Trophoblast cell (in vitro differentiated cells and primary cell): Measurements from ENCODE around the gene MYH10.

Source experiments
- DNase-seq, 2 donors: peaks; one replicate each; pipeline ENCODE4 v3.0.0-alpha.2; 2016
- H2AFZ ChIP-seq: 2 replicates; pipeline ENCODE4 v1.6.1; 2013; ENCODE audit warnings: low read length, moderate library complexity, mild to moderate bottlenecking; ENCODE audit not compliant: insufficient read depth, poor library complexity
- H2AK5ac ChIP-seq: 2 replicates; pipeline ENCODE4 v1.6.1; 2013; ENCODE audit warnings: mild to moderate bottlenecking, low read length
- H2BK120ac ChIP-seq: 2 replicates; pipeline ENCODE4 v1.6.1; 2013; ENCODE audit warnings: low read length, mild to moderate bottlenecking, moderate library complexity; ENCODE audit not compliant: insufficient read depth, poor library complexity
- H2BK12ac ChIP-seq: 2 replicates; pipeline ENCODE4 v1.6.1; 2013; ENCODE audit warnings: mild to moderate bottlenecking, low read length, moderate library complexity
- H2BK5ac ChIP-seq: 2 replicates; pipeline ENCODE4 v1.6.1; 2013; ENCODE audit warnings: low read length, low read depth, moderate library complexity, mild to moderate bottlenecking; ENCODE audit not compliant: poor library complexity
- H3K14ac ChIP-seq: 2 replicates; pipeline ENCODE4 v1.6.1; 2013; ENCODE audit warnings: mild to moderate bottlenecking, low read length
- H3K18ac ChIP-seq: 2 replicates; pipeline ENCODE4 v1.6.1; 2013; ENCODE audit warnings: mild to moderate bottlenecking, low read length
- H3K23ac ChIP-seq: 2 replicates; pipeline ENCODE4 v1.6.1; 2013; ENCODE audit warnings: low read length
- H3K27ac ChIP-seq: 2 replicates; pipeline ENCODE4 v1.5.1; 2013; ENCODE audit warnings: low read depth, mild to moderate bottlenecking, inconsistent platforms, low read length, moderate library complexity
- H3K27me3 ChIP-seq: 2 replicates; pipeline ENCODE4 v1.6.1; 2013; ENCODE audit warnings: inconsistent platforms, mild to moderate bottlenecking, low read length, moderate library complexity; ENCODE audit not compliant: insufficient read depth
- H3K36me3 ChIP-seq, 2 experiments: 1 replicate in 1 of 2; 2 replicates in 1 of 2; pipeline ENCODE4 v1.6.1; 2013; ENCODE audit warnings: low read length in 2 of 2, mild to moderate bottlenecking in 2 of 2, moderate library complexity in 1 of 2; ENCODE audit not compliant: insufficient read depth in 2 of 2, control insufficient read depth in 1 of 2
- H3K4ac ChIP-seq: 2 replicates; pipeline ENCODE4 v1.6.1; 2013; ENCODE audit warnings: low read depth, mild to moderate bottlenecking, low read length, moderate library complexity
- H3K4me1 ChIP-seq, 2 experiments: 1 replicate in 1 of 2; 2 replicates in 1 of 2; pipeline ENCODE4 v1.6.1; 2013; ENCODE audit warnings: low read length in 2 of 2, mild to moderate bottlenecking in 2 of 2, moderate library complexity in 1 of 2; ENCODE audit not compliant: insufficient read depth in 2 of 2, control insufficient read depth in 1 of 2
- H3K4me2 ChIP-seq: 2 replicates; pipeline ENCODE4 v1.6.1; 2013; ENCODE audit warnings: inconsistent platforms, mild to moderate bottlenecking, low read length, moderate library complexity
- H3K4me3 ChIP-seq: 2 replicates; pipeline ENCODE4 v1.5.1; 2013; ENCODE audit warnings: mild to moderate bottlenecking, low read depth, low read length, inconsistent platforms
- H3K79me1 ChIP-seq: one replicate; pipeline ENCODE4 v1.6.1; 2013; ENCODE audit warnings: low read length
- H3K79me2 ChIP-seq: 2 replicates; pipeline ENCODE4 v1.6.1; 2013; ENCODE audit warnings: low read length, mild to moderate bottlenecking; ENCODE audit not compliant: control insufficient read depth, insufficient read depth, poor library complexity
- H3K9ac ChIP-seq: 2 replicates; pipeline ENCODE4 v1.6.1; 2013; ENCODE audit warnings: mild to moderate bottlenecking, low read length
- H3K9me3 ChIP-seq: 2 replicates; pipeline ENCODE4 v1.6.1; 2013; ENCODE audit warnings: low read depth, mild to moderate bottlenecking, control low read depth, inconsistent platforms, low read length; ENCODE audit not compliant: insufficient read depth
- H4K12ac ChIP-seq: 2 replicates; pipeline ENCODE4 v1.6.1; 2013; ENCODE audit warnings: low read depth, mild to moderate bottlenecking, low read length, moderate library complexity
- H4K8ac ChIP-seq: 2 replicates; pipeline ENCODE4 v1.6.1; 2013; ENCODE audit warnings: low read depth, mild to moderate bottlenecking, low read length, moderate library complexity
- H4K91ac ChIP-seq: one replicate; pipeline ENCODE4 v1.6.1; 2013; ENCODE audit warnings: low read depth, mild to moderate bottlenecking, low read length, moderate library complexity
- WGBS: extraction: QIAGEN DNeasy Blood & Tissue Kit; methylation state at CpG from one replicate; pipeline ENCODE4 v1.1.7; 2013; ENCODE audit warnings: missing lambda C conversion rate; ENCODE audit not compliant: insufficient read length, insufficient coverage; ENCODE audit errors: extremely low coverage; 5-methylcytosine and 5-hydroxymethylcytosine counted together

The MYH10 gene

GRCh38 chr17:8610558-8610957 lies 20.0 kb downstream of the MYH10 start:
- no peak overlapping the region for H2BK5ac ChIP-seq
- no CpG with 5 or more reads among the region's 2 CpGs for WGBS

GRCh38 chr17:8609910-8610309 lies 20.6 kb downstream of the MYH10 start:
- Histone ChIP-seq H2BK120ac (no peak overlapping the region), H3K4me3 (no peak overlapping the region), H3K9me3 (no peaks in the 10 kb centered on the region), H3K79me2 (peaks cover 10% of the 10 kb centered on the region), H2BK12ac (no peak overlapping the region), H4K12ac (no peak overlapping the region), H3K18ac (no peak overlapping the region), H3K14ac (no peak overlapping the region), H3K27me3 (no peaks in the 10 kb centered on the region), H3K9ac (no peak overlapping the region), H4K91ac (no peak overlapping the region), H3K23ac (no peak overlapping the region), H3K79me1 (peaks cover 9% of the 10 kb centered on the region), H3K4me2 (no peak overlapping the region), H3K4me1 (peaks cover 10 to 29% of the 10 kb centered on the region in 2 experiments), H2BK5ac (no peak overlapping the region), H3K36me3 (peaks cover 0 to 4% of the 10 kb centered on the region in 2 experiments), H4K8ac (no peak overlapping the region), H3K4ac (peak overlapping the region; percentile 81), H2AFZ (no peak overlapping the region), H2AK5ac (no peak overlapping the region), H3K27ac (peak overlapping the region; percentile 21)
- no peak for DNase-seq
- WGBS: no CpG with 5 or more reads among the region's 4 CpGs

More at GRCh38 chr17:8610558-8610957, 20.0 kb downstream of the MYH10 start:
- peaks cover 10% of the 10 kb centered on the region for H3K79me2 ChIP-seq
- H3K4ac ChIP-seq: peak overlapping the region; percentile 89
- no peak overlapping the region for H3K18ac ChIP-seq
- no peak overlapping the region for H3K23ac ChIP-seq
- H3K9me3 ChIP-seq: no peaks in the 10 kb centered on the region
- H2BK120ac ChIP-seq: no peak overlapping the region
- H3K14ac ChIP-seq: no peak overlapping the region
- H4K91ac ChIP-seq: no peak overlapping the region
- no peak overlapping the region for H4K8ac ChIP-seq
- DNase-seq: no peak
- H3K9ac ChIP-seq: no peak overlapping the region
- H4K12ac ChIP-seq: no peak overlapping the region
- H3K36me3 ChIP-seq: peaks cover 0 to 4% of the 10 kb centered on the region in 2 experiments
- H3K4me2 ChIP-seq: no peak overlapping the region
- peaks cover 9% of the 10 kb centered on the region for H3K79me1 ChIP-seq
- H3K27me3 ChIP-seq: no peaks in the 10 kb centered on the region
- H2AK5ac ChIP-seq: no peak overlapping the region
- H2AFZ ChIP-seq: no peak overlapping the region
- no peak overlapping the region for H3K4me3 ChIP-seq
- H3K27ac ChIP-seq: no peak overlapping the region
- H3K4me1 ChIP-seq: peaks cover 10 to 29% of the 10 kb centered on the region in 2 experiments
- no peak overlapping the region for H2BK12ac ChIP-seq

- Histone ChIP-seq H4K12ac (no peak overlapping the region), H4K91ac (no peak overlapping the region), H3K23ac (no peak overlapping the region), H3K79me2 (peaks cover 10% of the 10 kb centered on the region), H2AK5ac (no peak overlapping the region), H2AFZ (no peak overlapping the region), H3K9me3 (no peaks in the 10 kb centered on the region), H3K4me1 (peaks cover 10 to 29% of the 10 kb centered on the region in 2 experiments), H2BK5ac (peak overlapping the region; percentile 12), H3K4me2 (peak overlapping the region; percentile 21), H3K9ac (no peak overlapping the region), H3K27me3 (no peaks in the 10 kb centered on the region), H3K18ac (no peak overlapping the region), H4K8ac (no peak overlapping the region), H3K36me3 (peaks cover 0 to 4% of the 10 kb centered on the region in 2 experiments), H3K4me3 (no peak overlapping the region), H3K27ac (peak overlapping the region; percentile 58), H2BK120ac (no peak overlapping the region), H2BK12ac (no peak overlapping the region), H3K79me1 (peaks cover 9% of the 10 kb centered on the region), H3K4ac (peak overlapping the region; percentile 4), H3K14ac (peak overlapping the region; percentile 53)
- DNase-seq: peak; percentile 7 to 63
- WGBS: no CpG with 5 or more reads among the region's 8 CpGs
These were observed 22.5 kb downstream of the MYH10 start for GRCh38 chr17:8608001-8608400.

- Histone ChIP-seq H4K8ac (no peak overlapping the region), H2BK120ac (no peak overlapping the region), H3K4me3 (no peak overlapping the region), H3K23ac (no peak overlapping the region), H4K91ac (no peak overlapping the region), H3K9ac (no peak overlapping the region), H2AK5ac (no peak overlapping the region), H3K9me3 (no peaks in the 10 kb centered on the region), H2BK5ac (no peak overlapping the region), H3K27ac (no peak overlapping the region), H3K4me2 (no peak overlapping the region), H3K79me1 (peaks cover 7% of the 10 kb centered on the region), H3K4me1 (peaks cover 7 to 23% of the 10 kb centered on the region in 2 experiments), H2BK12ac (no peak overlapping the region), H4K12ac (no peak overlapping the region), H3K4ac (peak overlapping the region; percentile 39), H3K79me2 (peaks cover 9% of the 10 kb centered on the region), H3K36me3 (peaks cover 3 to 6% of the 10 kb centered on the region in 2 experiments), H2AFZ (no peak overlapping the region), H3K27me3 (no peaks in the 10 kb centered on the region), H3K18ac (no peak overlapping the region), H3K14ac (no peak overlapping the region)
- WGBS: no CpG with 5 or more reads among the region's 3 CpGs
- DNase-seq: no peak
These were observed 24.1 kb downstream of the MYH10 start for GRCh38 chr17:8606401-8606800.
